Skin of body (tissue), 2 donors: ENCODE measurements around the gene TMPRSS6. TPM values are rescaled to one million over a fixed set of nuclear protein-coding genes. Genes with fewer than 3 reads are reported as not detected.
A peak's percentile ranks its signal among the peaks of the same experiment; 100 is the strongest.

Experiments used
- DNase-seq: peaks from one replicate; lab custom pipeline; 2025; lab: John Stamatoyannopoulos, UW
- total RNA-seq: library from RNA; depleted of rRNA; stranded (reverse); fragments of >200 nt; gene quantifications from one replicate; pipeline ENCODE4 v1.2.3, GENCODE V29; 2014

TMPRSS6 gene
- total RNA-seq, 1 donor from 2014 or later = 0.59 TPM

GRCh38 chr22:37052386-37053309 lies 56.9 kb downstream of the TMPRSS6 start:
- DNase-seq = no peak

- DNase-seq = peak; percentile 17
Measured at GRCh38 chr22:37051391-37052385, 57.8 kb downstream of the TMPRSS6 start, which contains the start of gene KCTD17. Gene KCTD17 (plus strand): TSS chr22:37051742. CDS start chr22:37051761, 19 bp downstream.

GRCh38 chr22:37050913-37051312 lies 58.6 kb downstream of the TMPRSS6 start:
- DNase-seq = no peak

GRCh38 chr22:37049224-37049623 lies 60.3 kb downstream of the TMPRSS6 start:
- DNase-seq = no peak

- DNase-seq = no peak
Measured at GRCh38 chr22:37048133-37048532, 61.4 kb downstream of the TMPRSS6 start.

GRCh38 chr22:37047006-37047405 lies 62.5 kb downstream of the TMPRSS6 start:
- DNase-seq = no peak

- DNase-seq = no peak
Measured at GRCh38 chr22:37046589-37046988, 62.9 kb downstream of the TMPRSS6 start.

GRCh38 chr22:37045958-37046357 lies 63.6 kb downstream of the TMPRSS6 start:
- no peak for DNase-seq

GRCh38 chr22:37044634-37045625 lies 64.6 kb downstream of the TMPRSS6 start:
- no peak for DNase-seq

- DNase-seq = no peak
Measured at GRCh38 chr22:37043828-37044538, 65.5 kb downstream of the TMPRSS6 start.

GRCh38 chr22:37043209-37043827 lies 66.2 kb downstream of the TMPRSS6 start:
- no peak for DNase-seq

- DNase-seq = no peak
Measured at GRCh38 chr22:37039466-37039865, 70.0 kb downstream of the TMPRSS6 start.

GRCh38 chr22:37037669-37038068 lies 71.8 kb downstream of the TMPRSS6 start:
- DNase-seq = no peak

GRCh38 chr22:37036655-37037377 lies 72.7 kb downstream of the TMPRSS6 start:
- no peak for DNase-seq

- DNase-seq = no peak
Measured at GRCh38 chr22:37033605-37034430, 75.7 kb downstream of the TMPRSS6 start.

GRCh38 chr22:37032535-37033460 lies 76.7 kb downstream of the TMPRSS6 start:
- peak; percentile 12 for DNase-seq

- DNase-seq = no peak
Measured at GRCh38 chr22:37032134-37032534, 77.4 kb downstream of the TMPRSS6 start.
